Prostate gland (tissue), 2 donors: Measurements from ENCODE around the gene MORC2.

Experiments
- CTCF ChIP-seq, 4 experiments: fragments of 200-600 bp in 2 of 4; fragments of 450-650 bp in 2 of 4; sonication (generic) in 2 of 4; IDR thresholded peaks; 1 replicate in 3 of 4; 2 replicates in 1 of 4; pipeline ENCODE4 v1.5.1; 2016 to 2019; ENCODE audit warnings: antibody characterized with exemption in 4 of 4, mild to moderate bottlenecking in 2 of 4, moderate library complexity in 2 of 4
- POLR2A ChIP-seq: fragments of 450-650 bp; IDR thresholded peaks from one replicate; pipeline ENCODE4 v1.6.1; 2016; ENCODE audit warnings: antibody characterized with exemption, mild to moderate bottlenecking

GRCh38 chr22:30998329-30998728, 29.8 kb upstream of the MORC2 start:
- no peak for TF ChIP-seq CTCF (IDR thresholded peaks at IDR 0.05)
- no peak for TF ChIP-seq POLR2A
